Left lung (tissue), 10 donors: ENCODE measurements around the gene GALNT4. TPM values are rescaled to one million over a fixed set of nuclear protein-coding genes. Genes with fewer than 3 reads are reported as not detected.
A peak's percentile ranks its signal among the peaks of the same experiment; 100 is the strongest.

Experiments
- ATAC-seq: fragments of 200-7000 bp; cut with Tn5 transposase; one replicate; pipeline ENCODE4 v1.9.1; 2020; ENCODE audit warnings: moderate library complexity
- DNase-seq, 4 donors: peaks; one replicate each; pipeline ENCODE4 v3.0.0-alpha.2; 2013 to 2020
- H3K27ac ChIP-seq, 2 donors: fragments of 200-600 bp; sonication (generic) in 1 of 2; one replicate each; pipeline versions ENCODE4 v1.5.0 to v1.8.0; 2020 to 2021
- H3K27me3 ChIP-seq, 2 donors: fragments of 200-600 bp; sonication (generic) in 1 of 2; one replicate each; pipeline versions ENCODE4 v1.5.0 to v1.8.0; 2020 to 2021
- H3K36me3 ChIP-seq, 2 donors: fragments of 200-600 bp; sonication (generic) in 1 of 2; one replicate each; pipeline versions ENCODE4 v1.5.0 to v1.8.0; 2020 to 2021
- H3K4me1 ChIP-seq, 2 donors: fragments of 200-600 bp; one replicate each; pipeline ENCODE4 v1.8.0; 2021
- H3K4me3 ChIP-seq, 2 donors: fragments of 200-600 bp; sonication (generic) in 1 of 2; one replicate each; pipeline versions ENCODE4 v1.5.0 to v1.8.0; 2020 to 2021; ENCODE audit warnings: mild to moderate bottlenecking in 1 of 2
- H3K9me3 ChIP-seq, 2 donors: fragments of 200-600 bp; sonication (generic) in 1 of 2; one replicate each; pipeline versions ENCODE4 v1.5.0 to v1.8.0; 2020 to 2021
- intact Hi-C, 2 donors: fragments of 100-400 bp; cut with DNase I; formaldehyde crosslinking; loops; one replicate each; pipeline versions ENCODE4 v1.11.2 to v1.14.2; 2022
- polyA plus RNA-seq, 6 donors: library from polyadenylated mRNA; unstranded; fragments of 120-200 nt; gene quantifications; one replicate each; pipeline ENCODE4 v1.2.1, GENCODE V29; 2013; ENCODE audit not compliant: insufficient read length in 6 of 6
- total RNA-seq, 2 donors: library from RNA; stranded (reverse); fragmentation: NEBNext Ultra II Directional; extraction: Animal tissue kit (Norgen Biotek cat#: 25700); gene quantifications; one replicate each; pipeline ENCODE4 v1.2.1, GENCODE V29; 2021
- TF ChIP-seq, protein P1 (sequence below), 2 donors: fragments of 200-600 bp; sonication (generic) in 1 of 2; IDR thresholded peaks; one replicate each; pipeline versions ENCODE4 v1.5.0 to v1.8.0; 2021; ENCODE audit warnings: antibody characterized with exemption in 2 of 2
- donor health status: DM: no; HTN: yes; CAD: no.
- donor health status: DM: no; HTN: no; CAD: no.

Gene GALNT4
- total and polyA plus RNA-seq, 8 donors = 6.6 to 10.2 (median 7.9) TPM

GRCh38 chr12:89544681-89545184 is 20.1 kb upstream of the GALNT4 start:
- Histone ChIP-seq H3K36me3 (peaks cover 0 to 4% of the 10 kb centered on the region in 2 donors), H3K4me1 (peaks cover 0 to 27% of the 10 kb centered on the region in 2 donors), H3K27me3 (no peaks in the 10 kb centered on the region), H3K4me3 (no peak overlapping the region), H3K27ac (peak overlapping the region in 1 of 2 donors; percentile 13), H3K9me3 (no peaks in the 10 kb centered on the region)
- intact Hi-C loops = no loop called here
- DNase-seq (peak in 3 of 4 donors; percentile 24 to 68 (median 42)), ATAC-seq (peak; percentile 37)
- TF ChIP-seq, protein P1, sequence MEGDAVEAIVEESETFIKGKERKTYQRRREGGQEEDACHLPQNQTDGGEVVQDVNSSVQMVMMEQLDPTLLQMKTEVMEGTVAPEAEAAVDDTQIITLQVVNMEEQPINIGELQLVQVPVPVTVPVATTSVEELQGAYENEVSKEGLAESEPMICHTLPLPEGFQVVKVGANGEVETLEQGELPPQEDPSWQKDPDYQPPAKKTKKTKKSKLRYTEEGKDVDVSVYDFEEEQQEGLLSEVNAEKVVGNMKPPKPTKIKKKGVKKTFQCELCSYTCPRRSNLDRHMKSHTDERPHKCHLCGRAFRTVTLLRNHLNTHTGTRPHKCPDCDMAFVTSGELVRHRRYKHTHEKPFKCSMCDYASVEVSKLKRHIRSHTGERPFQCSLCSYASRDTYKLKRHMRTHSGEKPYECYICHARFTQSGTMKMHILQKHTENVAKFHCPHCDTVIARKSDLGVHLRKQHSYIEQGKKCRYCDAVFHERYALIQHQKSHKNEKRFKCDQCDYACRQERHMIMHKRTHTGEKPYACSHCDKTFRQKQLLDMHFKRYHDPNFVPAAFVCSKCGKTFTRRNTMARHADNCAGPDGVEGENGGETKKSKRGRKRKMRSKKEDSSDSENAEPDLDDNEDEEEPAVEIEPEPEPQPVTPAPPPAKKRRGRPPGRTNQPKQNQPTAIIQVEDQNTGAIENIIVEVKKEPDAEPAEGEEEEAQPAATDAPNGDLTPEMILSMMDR (IDR thresholded peaks at IDR 0.05) = no peak

DNA sequence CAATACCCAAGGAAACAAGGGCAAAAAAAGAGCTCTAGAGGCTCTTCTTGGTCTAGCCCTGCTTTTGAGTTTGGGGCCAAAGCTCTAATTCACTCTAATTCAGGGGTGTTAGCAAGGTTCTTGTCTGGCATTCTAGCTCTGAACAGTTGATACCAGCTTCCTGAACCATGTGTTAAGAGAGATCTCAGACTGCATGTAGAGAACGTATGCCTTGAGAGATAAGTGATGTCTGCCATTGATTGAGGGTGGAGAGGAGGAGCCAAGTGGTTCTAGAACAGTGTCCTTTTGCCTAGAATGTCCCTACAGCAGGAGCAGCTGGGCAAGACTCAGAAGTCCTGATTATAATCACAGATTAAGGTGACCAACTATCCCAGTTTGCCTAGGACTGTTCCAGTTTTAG is 19.4 kb upstream of the GALNT4 start:
- TF ChIP-seq, protein P1 (IDR thresholded peaks at IDR 0.05) = no peak
- no peak for ATAC-seq
- Histone ChIP-seq H3K36me3 (peaks cover 0 to 4% of the 10 kb centered on the region in 2 donors), H3K9me3 (no peaks in the 10 kb centered on the region), H3K4me3 (no peak overlapping the region), H3K27ac (no peak overlapping the region), H3K27me3 (no peaks in the 10 kb centered on the region), H3K4me1 (peaks cover 0 to 27% of the 10 kb centered on the region in 2 donors)
- no peak for DNase-seq
- intact Hi-C loops = no loop called here

GRCh38 chr12:89542912-89543592 is 18.5 kb upstream of the GALNT4 start:
- Histone ChIP-seq H3K27me3 (no peaks in the 10 kb centered on the region), H3K27ac (no peak overlapping the region), H3K4me1 (peaks cover 0 to 27% of the 10 kb centered on the region in 2 donors), H3K9me3 (no peaks in the 10 kb centered on the region), H3K36me3 (peaks cover 0 to 4% of the 10 kb centered on the region in 2 donors), H3K4me3 (no peak overlapping the region)
- DNase-seq (peak in 3 of 4 donors; percentile 52 to 89 (median 73)), ATAC-seq (peak; percentile 95)
- intact Hi-C loops = no loop called here
- TF ChIP-seq, protein P1 (IDR thresholded peaks at IDR 0.05) = peak; percentile 81 to 83

GRCh38 chr12:89542236-89542635 is 17.6 kb upstream of the GALNT4 start:
- no peak overlapping the region for H3K27ac ChIP-seq
- ATAC-seq (no peak), DNase-seq (no peak)
- TF ChIP-seq, protein P1 (IDR thresholded peaks at IDR 0.05) = no peak
- H3K36me3 ChIP-seq = peaks cover 0 to 4% of the 10 kb centered on the region in 2 donors
- peaks cover 0 to 27% of the 10 kb centered on the region in 2 donors for H3K4me1 ChIP-seq
- H3K27me3 ChIP-seq = no peaks in the 10 kb centered on the region
- intact Hi-C loops = no loop called here
- no peak overlapping the region for H3K4me3 ChIP-seq
- H3K9me3 ChIP-seq = no peaks in the 10 kb centered on the region

- H3K27ac ChIP-seq = no peak overlapping the region
- peaks cover 0 to 4% of the 10 kb centered on the region in 2 donors for H3K36me3 ChIP-seq
- TF ChIP-seq, protein P1 (IDR thresholded peaks at IDR 0.05) = no peak
- H3K4me1 ChIP-seq = peaks cover 0 to 19% of the 10 kb centered on the region in 2 donors
- H3K4me3 ChIP-seq = no peak overlapping the region
- H3K9me3 ChIP-seq = no peaks in the 10 kb centered on the region
- no peaks in the 10 kb centered on the region for H3K27me3 ChIP-seq
- intact Hi-C loops = no loop called here
- ATAC-seq = no peak
- no peak for DNase-seq
Observed at GRCh38 chr12:89540586-89540985, 16.0 kb upstream of the GALNT4 start.
